ENCODE results near the gene IER2.
A peak's percentile ranks its signal among the peaks of the same experiment; 100 is the strongest.

IER2 gene

DNA sequence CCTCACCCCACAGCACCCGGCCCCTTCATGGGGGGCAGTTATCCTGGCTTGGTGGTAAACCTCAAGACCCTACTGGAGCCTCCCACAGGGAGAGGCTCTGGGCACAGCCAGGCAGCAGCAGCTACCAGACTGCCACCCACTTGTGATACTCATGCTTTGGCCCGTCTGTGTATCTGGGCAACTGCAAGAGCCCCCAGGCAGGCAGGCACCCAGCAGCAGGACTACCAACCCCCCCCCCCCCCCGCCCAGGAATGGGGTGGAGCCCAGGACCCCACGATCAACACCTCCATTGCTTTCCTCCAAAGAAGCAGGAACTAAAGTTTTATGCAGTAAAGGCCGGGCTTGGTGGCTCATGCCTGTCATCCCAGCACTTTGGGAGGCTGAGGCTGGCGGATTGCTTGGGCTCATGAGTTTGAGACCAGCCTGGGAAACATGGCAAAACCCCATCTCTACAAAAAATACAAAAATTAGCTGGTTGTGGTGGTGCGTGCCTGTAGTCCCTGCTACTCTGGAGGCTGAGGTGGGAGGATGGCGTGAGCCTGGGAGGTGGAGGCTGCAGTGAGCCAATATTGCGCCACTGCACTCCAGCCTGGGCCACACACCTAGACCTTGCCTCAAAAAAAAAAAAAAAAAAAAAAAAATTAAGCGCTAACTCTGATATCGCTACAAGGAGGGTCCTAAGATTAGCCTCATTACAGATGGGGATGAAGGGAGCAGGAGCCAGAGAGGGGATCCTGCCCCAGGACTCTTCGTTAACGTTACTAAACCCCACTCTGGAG is 46.4 kb upstream of the IER2 start:
- TF ChIP-seq, protein P1, sequence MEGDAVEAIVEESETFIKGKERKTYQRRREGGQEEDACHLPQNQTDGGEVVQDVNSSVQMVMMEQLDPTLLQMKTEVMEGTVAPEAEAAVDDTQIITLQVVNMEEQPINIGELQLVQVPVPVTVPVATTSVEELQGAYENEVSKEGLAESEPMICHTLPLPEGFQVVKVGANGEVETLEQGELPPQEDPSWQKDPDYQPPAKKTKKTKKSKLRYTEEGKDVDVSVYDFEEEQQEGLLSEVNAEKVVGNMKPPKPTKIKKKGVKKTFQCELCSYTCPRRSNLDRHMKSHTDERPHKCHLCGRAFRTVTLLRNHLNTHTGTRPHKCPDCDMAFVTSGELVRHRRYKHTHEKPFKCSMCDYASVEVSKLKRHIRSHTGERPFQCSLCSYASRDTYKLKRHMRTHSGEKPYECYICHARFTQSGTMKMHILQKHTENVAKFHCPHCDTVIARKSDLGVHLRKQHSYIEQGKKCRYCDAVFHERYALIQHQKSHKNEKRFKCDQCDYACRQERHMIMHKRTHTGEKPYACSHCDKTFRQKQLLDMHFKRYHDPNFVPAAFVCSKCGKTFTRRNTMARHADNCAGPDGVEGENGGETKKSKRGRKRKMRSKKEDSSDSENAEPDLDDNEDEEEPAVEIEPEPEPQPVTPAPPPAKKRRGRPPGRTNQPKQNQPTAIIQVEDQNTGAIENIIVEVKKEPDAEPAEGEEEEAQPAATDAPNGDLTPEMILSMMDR (conservative IDR thresholded peaks at IDR 0.05; ENCODE audit: control insufficient read depth, insufficient read depth, low read depth, low read length): no peak
- no peak for DNase-seq (ENCODE audit: low read depth)
- H3K4me3 ChIP-seq (ENCODE audit: control insufficient read depth, low read depth, low read length): no peak overlapping the region

DNA sequence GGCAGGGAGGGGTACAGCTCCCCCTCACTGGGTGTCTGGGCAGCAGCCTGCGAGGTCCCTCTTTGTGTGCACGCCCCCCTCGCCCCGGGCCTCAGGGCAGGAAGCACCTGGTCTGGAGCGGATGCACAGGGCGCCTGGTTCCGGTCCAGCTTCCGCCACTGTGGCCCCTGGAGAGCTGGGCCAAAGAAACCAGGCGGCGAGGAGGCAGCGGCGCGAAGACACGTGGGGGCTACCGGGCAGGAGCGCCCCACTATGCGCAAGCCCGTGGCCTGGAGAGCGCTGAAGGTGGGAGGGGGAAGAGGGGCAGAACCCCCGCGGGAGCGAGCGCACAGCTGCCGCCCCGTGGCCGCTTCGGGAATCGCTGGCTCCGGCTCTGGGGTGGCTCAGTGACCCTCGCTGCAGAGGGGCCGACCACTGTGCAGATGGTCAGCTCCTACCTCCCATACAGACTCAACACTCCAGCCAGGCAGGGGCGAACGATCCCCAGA is 45.8 kb upstream of the IER2 start:
- DNase-seq (ENCODE audit: low read depth): no peak
- TF ChIP-seq, protein P1 (conservative IDR thresholded peaks at IDR 0.05; ENCODE audit: control insufficient read depth, insufficient read depth, low read depth, low read length): peak; percentile 57
- H3K4me3 ChIP-seq (ENCODE audit: control insufficient read depth, low read depth, low read length): no peak overlapping the region

DNA sequence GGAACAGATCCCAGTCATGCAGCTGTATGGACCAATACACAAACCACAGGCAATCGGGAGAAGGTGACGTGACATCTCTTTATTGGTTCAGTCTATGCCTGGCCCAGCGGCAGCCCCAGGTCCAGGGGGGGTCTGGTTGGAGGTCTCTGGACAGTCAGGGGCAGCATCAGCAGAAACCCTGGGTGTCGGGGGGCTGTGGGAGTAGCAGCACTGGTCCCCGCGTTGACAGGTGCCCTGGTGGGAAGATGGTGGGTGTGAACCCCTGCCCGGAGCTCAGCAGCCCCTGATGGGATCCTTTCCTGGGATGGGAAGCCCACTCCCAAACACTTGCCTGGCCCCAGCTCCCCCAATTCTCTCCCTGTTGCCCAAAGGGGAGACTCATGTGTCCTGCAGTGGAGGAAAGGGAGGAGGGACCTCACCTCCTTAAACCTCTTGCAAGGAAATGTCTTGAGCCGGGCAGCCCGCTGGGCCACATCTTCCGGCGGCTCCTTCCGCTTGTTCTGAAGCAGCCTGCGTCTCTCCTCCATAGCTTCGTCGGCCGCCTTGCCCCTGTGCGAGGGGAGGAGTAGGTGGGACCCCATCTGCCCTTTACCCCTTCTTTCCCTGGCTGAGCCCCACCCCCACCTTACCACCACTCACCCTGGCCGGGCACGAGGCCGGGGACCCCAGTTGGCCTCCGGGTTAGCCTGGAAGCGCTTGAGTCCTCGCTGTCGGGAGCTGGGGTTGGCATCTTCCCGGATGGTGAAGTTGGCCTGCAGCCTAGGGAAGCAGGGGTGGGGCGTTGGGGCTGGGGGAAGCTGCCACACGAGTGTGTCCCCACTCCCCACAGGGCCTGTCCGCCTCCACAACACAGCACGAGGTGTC is 45.1 kb upstream of the IER2 start:
- DNase-seq (ENCODE audit: low read depth): no peak
- TF ChIP-seq, protein P1 (conservative IDR thresholded peaks at IDR 0.05; ENCODE audit: control insufficient read depth, insufficient read depth, low read depth, low read length): no peak
- no peak overlapping the region for H3K4me3 ChIP-seq (ENCODE audit: control insufficient read depth, low read depth, low read length)

DNA sequence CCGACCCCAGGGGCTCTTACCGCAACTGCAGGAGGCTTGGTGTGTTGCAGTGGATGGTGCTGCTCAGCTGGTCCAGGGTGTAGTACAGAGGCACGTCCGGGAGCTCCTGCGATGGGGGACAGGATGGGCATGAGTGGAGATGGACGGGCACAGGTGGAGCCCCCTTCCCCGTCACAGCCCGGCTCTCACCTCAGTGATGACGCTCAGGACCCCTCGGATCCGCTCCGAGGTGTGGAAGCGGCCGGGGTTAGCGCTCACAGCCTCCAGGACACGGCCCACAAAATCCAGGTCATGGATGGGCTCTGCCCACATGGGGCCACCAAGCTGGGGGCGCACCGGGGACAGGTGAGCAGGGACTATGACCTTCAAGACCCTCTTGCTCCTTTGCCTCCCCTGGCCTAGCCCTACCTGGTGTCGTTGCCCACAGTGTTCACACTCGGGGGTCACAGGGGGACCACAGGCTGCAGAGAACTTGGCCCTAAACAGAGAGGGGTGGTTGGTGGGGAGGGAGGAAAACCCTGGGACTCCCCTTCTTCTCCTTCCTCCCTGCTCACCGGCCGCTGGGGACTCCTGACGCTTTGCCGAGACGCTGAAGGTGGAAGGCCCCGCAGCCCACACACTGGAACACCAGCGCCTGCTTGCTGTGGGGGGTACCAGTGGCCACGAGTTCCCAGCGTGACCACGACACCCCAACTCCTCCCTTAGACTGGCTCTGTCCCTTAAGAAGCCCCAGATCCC is 40.7 kb upstream of the IER2 start:
- no peak overlapping the region for H3K4me3 ChIP-seq (ENCODE audit: control insufficient read depth, low read depth, low read length)
- no peak for DNase-seq (ENCODE audit: low read depth)
- TF ChIP-seq, protein P1 (conservative IDR thresholded peaks at IDR 0.05; ENCODE audit: control insufficient read depth, insufficient read depth, low read depth, low read length): no peak

DNA sequence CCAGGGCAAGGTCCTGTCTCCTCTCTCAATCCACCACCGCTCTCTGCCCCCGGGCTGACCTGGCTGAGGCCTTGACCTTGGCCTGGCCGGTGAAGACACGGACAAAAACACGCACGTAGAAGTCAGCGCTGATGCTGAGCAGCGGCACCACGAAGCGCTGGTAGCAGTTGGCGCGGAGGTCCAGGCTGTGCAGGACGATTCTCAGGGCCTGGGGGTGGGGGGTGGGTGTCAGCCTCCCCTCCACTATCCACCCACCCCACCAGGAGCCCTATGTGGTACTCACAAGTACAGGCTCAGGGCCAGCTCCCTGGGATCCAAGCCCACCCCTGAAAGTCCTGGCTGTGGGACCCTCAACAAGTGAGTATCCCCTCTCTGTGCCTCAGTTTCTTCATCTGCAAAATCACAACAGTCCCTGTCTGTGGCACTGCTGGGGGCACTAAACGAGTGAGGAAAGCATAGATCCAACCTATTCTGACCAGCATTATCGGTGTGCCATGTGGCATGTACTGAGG is 40.1 kb upstream of the IER2 start:
- DNase-seq (ENCODE audit: low read depth): no peak
- H3K4me3 ChIP-seq (ENCODE audit: control insufficient read depth, low read depth, low read length): no peak overlapping the region
- TF ChIP-seq, protein P1 (conservative IDR thresholded peaks at IDR 0.05; ENCODE audit: control insufficient read depth, insufficient read depth, low read depth, low read length): no peak

DNA sequence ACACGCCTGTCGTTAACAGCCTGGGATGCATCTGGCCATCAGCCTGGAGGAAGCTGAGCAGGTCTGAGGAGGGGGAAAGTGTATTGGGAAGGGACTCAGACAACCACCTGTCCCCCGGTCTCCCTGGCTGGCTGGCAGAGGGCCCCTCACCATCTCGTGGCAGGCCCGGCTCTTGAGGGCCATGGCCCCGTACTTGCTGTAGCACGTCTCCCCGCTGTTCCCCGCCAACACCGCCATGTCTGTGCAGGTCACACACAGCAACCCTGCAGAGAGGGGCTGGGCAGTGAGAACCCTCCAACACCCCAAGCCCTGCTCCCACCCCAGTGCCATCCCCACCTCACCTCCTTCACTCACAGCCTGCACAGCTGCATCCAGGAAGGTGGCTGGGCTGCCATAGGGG is 37.7 kb upstream of the IER2 start:
- H3K4me3 ChIP-seq (ENCODE audit: control insufficient read depth, low read depth, low read length): no peak overlapping the region
- no peak for DNase-seq (ENCODE audit: low read depth)
- TF ChIP-seq, protein P1 (conservative IDR thresholded peaks at IDR 0.05; ENCODE audit: control insufficient read depth, insufficient read depth, low read depth, low read length): no peak

Data from fibroblast of mammary gland (primary cell).